HUES6 (cell line): ENCODE measurements around the gene MRPS6.

Experiments used
- H3K27ac ChIP-seq: 2 replicates; pipeline ENCODE4 v1.7.0; 2013; ENCODE audit warnings: low read depth, mild to moderate bottlenecking, low read length, inconsistent platforms
- H3K27me3 ChIP-seq: 2 replicates; pipeline ENCODE4 v1.6.1; 2013; ENCODE audit warnings: low read length; ENCODE audit not compliant: control insufficient read depth, insufficient read depth
- H3K36me3 ChIP-seq: 2 replicates; pipeline ENCODE4 v1.6.1; 2013; ENCODE audit warnings: low read length; ENCODE audit not compliant: control insufficient read depth, insufficient read depth
- H3K4me1 ChIP-seq: 2 replicates; pipeline ENCODE4 v1.6.1; 2013; ENCODE audit warnings: low read length; ENCODE audit not compliant: control insufficient read depth, insufficient read depth
- H3K4me3 ChIP-seq: 2 replicates; pipeline ENCODE4 v1.5.1; 2013; ENCODE audit warnings: low read depth, low read length
- H3K9ac ChIP-seq: one replicate; pipeline ENCODE4 v1.6.1; 2013; ENCODE audit warnings: mild to moderate bottlenecking, low read length
- H3K9me3 ChIP-seq: 2 replicates; pipeline ENCODE4 v1.6.1; 2013; ENCODE audit warnings: low read depth, low read length; ENCODE audit not compliant: control insufficient read depth, insufficient read depth

MRPS6 gene

DNA sequence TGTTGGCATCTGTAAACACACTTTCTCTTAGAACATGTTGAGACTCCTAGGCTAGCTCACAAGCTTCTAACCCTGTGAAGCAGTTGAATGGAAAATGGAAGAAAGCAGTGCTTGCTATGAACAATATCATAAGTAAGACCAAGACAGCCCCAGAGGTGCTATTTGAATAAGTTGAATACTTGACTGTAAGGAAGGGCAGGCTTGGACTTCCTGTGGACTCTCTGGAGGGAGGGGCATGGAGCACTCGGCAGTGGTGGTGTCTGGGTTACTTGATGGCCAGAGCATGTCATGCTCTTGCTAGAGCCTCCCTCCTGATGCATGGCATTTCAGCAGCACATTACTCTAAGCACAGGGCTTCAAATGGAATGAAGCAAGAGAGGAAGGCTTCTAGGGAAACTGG lies 60.0 kb downstream of the MRPS6 start:
- Histone ChIP-seq H3K27me3 (no peaks in the 10 kb centered on the region), H3K9ac (no peak overlapping the region), H3K36me3 (peaks cover 49% of the 10 kb centered on the region), H3K4me1 (peaks cover 42% of the 10 kb centered on the region), H3K9me3 (peaks cover 15% of the 10 kb centered on the region), H3K27ac (no peak overlapping the region), H3K4me3 (no peak overlapping the region)

DNA sequence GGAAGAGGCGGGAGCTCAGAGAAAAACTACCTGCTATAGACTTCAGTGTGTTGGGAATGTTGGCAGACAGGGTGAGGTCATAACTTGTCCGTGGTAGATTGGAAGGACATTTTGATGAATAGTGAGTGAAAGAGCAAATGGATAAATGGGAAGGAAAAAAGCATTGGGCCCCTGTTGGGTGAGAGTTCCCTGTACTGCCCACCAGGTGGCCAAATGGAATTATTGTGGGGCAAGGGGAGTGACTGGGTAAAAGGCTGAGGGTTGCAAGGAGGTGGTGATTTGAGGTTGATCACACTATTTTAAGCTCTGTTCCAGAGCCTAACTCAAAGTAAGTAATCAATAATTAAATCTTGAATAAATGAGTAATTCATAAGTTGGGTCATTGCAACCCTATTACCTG lies 60.4 kb downstream of the MRPS6 start:
- Histone ChIP-seq H3K4me3 (no peak overlapping the region), H3K9ac (no peak overlapping the region), H3K36me3 (peaks cover 49% of the 10 kb centered on the region), H3K9me3 (peaks cover 15% of the 10 kb centered on the region), H3K27ac (no peak overlapping the region), H3K27me3 (no peaks in the 10 kb centered on the region), H3K4me1 (peaks cover 38% of the 10 kb centered on the region)

DNA sequence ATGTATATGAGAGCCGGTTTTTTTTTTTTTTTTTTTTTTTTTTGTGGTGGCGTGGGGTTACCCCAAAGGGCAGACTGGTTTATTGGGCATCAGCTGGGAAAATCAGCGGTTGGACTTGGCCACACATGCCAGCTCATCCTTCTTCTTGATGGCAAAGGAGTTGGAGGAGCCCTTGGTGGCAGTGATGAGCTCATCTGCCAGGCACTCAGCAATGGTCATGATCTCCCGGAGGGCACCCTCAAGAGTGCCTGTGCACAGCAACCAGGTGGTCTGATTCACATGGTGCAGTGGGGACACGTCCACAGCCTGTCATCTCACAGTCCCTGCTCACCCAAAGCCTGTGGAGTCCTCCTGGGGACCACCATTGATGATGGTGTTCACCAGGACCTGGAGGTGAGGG lies 62.0 kb downstream of the MRPS6 start:
- H3K36me3 ChIP-seq: peaks cover 49% of the 10 kb centered on the region
- H3K4me1 ChIP-seq: peaks cover 25% of the 10 kb centered on the region
- no peak overlapping the region for H3K27ac ChIP-seq
- no peaks in the 10 kb centered on the region for H3K27me3 ChIP-seq
- no peak overlapping the region for H3K9ac ChIP-seq
- no peak overlapping the region for H3K4me3 ChIP-seq
- H3K9me3 ChIP-seq: peaks cover 17% of the 10 kb centered on the region

DNA sequence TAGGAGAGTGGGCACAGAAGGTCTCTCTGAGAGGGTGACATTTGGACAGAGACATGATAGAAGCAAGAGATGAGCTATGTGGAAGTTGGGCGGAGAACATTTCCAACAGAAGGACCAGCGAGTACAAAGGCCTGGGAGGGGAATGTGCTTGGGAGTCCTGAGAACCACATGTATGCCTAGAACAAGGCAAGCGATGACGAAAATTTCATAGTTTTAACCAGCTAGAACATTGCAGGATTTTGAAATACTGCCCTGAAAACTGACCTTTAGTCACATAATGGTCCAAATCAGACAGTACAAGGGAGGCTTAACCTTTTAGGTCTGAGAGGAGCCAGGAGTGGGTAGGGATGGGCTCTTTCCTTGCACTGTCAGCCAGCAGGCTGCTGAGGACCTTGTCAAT lies 68.0 kb downstream of the MRPS6 start:
- Histone ChIP-seq H3K27ac (no peak overlapping the region), H3K27me3 (no peaks in the 10 kb centered on the region), H3K9me3 (peaks cover 50% of the 10 kb centered on the region), H3K4me3 (no peak overlapping the region), H3K4me1 (no peaks in the 10 kb centered on the region), H3K9ac (no peak overlapping the region), H3K36me3 (peaks cover 59% of the 10 kb centered on the region)

DNA sequence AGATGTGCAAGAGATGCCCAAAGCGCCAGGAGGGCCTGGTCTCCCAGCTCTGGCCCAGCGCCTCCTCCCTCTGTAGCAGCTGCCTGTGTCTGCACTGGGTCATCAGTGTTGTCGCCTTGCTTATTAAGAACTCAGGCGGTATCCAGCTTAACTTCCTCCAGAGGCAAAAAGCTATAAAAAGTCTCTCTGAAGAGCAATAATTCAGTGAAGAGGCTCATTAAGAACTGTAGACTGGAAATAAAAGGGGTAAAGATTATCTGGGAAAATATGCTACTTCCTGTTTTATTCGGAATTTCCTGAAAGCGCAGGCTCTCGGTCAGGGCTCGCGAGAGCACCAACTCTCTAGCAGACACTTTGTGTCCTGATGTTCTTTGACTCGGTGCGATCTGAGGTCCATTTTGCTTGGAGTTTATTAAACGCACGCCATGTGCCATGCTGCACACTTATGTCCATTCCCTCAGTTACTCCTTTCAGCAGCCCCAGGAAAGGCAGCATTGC lies 70.4 kb downstream of the MRPS6 start:
- H3K27me3 ChIP-seq: no peaks in the 10 kb centered on the region
- peaks cover 66% of the 10 kb centered on the region for H3K36me3 ChIP-seq
- no peak overlapping the region for H3K4me3 ChIP-seq
- no peak overlapping the region for H3K27ac ChIP-seq
- peaks cover 53% of the 10 kb centered on the region for H3K9me3 ChIP-seq
- H3K9ac ChIP-seq: no peak overlapping the region
- H3K4me1 ChIP-seq: no peaks in the 10 kb centered on the region

DNA sequence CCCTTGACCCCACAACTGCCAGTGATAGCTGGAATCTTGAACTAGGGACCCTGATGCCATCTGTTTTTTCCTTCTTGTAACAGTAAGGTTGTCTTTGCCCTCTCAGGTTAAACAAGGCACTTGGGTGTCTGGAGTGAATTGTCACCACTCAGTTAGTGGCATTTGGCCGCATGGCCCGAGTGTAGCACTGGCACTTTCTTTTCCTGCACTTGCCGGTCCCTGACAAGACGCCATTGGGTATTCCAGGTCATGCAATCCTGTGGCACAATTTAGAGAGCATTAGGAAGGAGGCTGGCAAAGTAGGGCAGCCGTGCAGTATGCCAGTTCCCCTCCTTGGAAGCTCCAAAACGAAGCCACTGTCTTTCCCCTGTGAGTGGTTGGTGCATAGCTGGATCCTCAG lies 70.8 kb downstream of the MRPS6 start:
- Histone ChIP-seq H3K9me3 (peaks cover 53% of the 10 kb centered on the region), H3K36me3 (peaks cover 68% of the 10 kb centered on the region), H3K9ac (no peak overlapping the region), H3K4me1 (no peaks in the 10 kb centered on the region), H3K4me3 (no peak overlapping the region), H3K27ac (no peak overlapping the region), H3K27me3 (no peaks in the 10 kb centered on the region)

DNA sequence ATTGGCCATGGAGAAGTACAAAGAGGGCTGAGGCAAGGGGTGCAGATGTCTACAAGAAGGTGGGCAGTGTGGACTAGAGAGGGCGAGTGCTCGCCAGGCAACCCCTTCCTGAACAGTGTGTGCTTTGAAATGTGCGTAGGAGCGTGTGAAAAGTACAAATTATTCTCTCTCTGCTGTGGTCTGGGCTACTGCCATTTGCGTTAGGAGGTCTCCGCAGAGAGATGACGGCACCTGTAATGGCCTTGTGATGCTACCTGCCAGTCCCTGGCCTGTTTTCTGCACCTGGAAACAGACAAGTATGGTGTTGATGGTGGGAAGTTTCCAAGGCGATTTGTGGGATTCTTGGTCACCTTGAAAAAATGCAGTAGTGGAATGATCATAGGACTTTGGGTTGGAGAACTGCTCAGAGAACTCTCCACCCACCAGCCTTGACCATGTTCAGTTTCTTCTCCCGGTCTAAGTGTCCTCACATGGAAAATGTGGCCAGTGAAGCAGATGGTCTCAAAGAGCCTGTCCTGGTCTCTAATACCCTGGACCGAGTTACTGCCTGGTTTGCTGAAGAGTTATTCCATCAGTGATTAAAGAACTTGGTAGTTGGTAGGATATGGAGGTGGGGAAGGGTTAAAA lies 74.5 kb downstream of the MRPS6 start:
- Histone ChIP-seq H3K4me1 (no peaks in the 10 kb centered on the region), H3K4me3 (no peak overlapping the region), H3K9ac (no peak overlapping the region), H3K36me3 (peaks cover 44% of the 10 kb centered on the region), H3K27me3 (no peaks in the 10 kb centered on the region), H3K27ac (no peak overlapping the region), H3K9me3 (peaks cover 47% of the 10 kb centered on the region)

DNA sequence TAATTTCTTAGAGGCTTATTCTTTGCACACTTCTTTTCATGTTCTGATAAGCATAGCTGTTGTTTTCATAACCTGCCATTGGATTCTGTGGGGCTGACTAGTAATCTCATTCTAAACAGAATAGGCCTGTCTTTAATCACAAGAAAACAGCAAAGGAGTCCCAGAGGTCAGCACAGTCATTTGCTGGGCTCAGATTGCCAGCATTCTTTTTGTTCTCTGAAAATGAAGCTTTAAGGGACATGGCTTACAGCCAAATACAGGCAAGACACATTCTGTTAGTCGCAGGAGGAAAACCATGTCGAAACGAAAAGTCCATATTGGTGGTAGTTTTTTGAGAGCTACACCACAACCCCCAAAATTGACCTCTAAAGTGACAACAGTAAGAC lies 75.0 kb downstream of the MRPS6 start:
- H3K27me3 ChIP-seq: no peaks in the 10 kb centered on the region
- H3K9me3 ChIP-seq: peaks cover 42% of the 10 kb centered on the region
- H3K27ac ChIP-seq: no peak overlapping the region
- H3K9ac ChIP-seq: no peak overlapping the region
- no peak overlapping the region for H3K4me3 ChIP-seq
- H3K36me3 ChIP-seq: peaks cover 39% of the 10 kb centered on the region
- no peaks in the 10 kb centered on the region for H3K4me1 ChIP-seq

DNA sequence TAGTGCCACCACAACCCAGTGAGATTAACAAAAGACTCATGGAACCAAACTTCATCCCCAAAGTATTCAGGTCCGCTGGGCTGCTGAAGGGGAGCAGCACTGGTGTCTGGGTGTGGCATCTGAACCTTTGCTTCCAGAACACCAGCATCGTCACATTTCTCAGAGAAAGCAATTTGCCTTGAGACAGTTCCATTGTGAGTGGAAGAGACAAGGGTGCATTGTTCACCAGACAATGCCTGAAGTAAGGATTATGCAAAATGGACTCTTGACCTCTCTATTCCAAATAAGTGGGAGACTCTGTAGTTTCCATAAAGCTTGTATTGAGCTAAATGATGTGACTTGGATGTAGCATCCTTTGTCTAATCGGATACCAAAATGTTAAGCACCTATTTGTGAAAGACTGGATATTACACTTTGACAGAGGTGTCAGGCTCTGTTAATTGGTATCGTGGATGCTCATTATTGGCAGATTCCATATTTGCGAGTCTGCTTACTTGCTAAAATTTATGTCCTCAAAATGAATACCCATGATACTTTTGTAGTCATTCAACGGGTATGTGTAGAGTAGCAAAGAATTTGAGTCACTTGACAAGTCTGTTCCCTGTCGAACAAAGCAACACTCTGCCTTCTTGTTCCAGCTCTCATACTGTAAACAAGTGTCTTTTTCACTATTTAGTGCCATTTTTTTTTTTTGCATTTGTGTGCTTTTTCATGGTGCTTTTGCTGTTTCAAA lies 75.6 kb downstream of the MRPS6 start:
- no peak overlapping the region for H3K27ac ChIP-seq
- H3K4me1 ChIP-seq: no peaks in the 10 kb centered on the region
- H3K9ac ChIP-seq: no peak overlapping the region
- H3K27me3 ChIP-seq: no peaks in the 10 kb centered on the region
- no peak overlapping the region for H3K4me3 ChIP-seq
- peaks cover 36% of the 10 kb centered on the region for H3K9me3 ChIP-seq
- peaks cover 33% of the 10 kb centered on the region for H3K36me3 ChIP-seq

DNA sequence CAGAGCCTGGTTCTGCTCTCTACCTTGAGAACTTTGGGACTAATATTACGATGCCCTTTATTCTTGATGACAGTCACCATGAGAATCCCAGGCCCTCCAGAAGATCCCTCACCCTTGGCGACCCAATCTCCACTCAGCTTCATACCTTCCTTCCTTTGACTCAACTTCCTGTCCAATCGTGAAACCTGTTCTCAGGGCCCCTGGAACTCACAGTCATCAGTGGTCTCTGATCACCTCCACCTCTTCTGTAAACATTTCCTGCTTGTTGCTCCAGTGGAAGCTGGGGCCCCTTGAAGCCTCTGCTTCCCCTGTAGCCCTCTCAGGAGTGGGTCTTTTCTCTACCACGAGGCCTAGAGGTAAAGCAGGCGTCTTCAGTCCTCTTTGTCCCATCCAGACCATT lies 79.1 kb downstream of the MRPS6 start:
- Histone ChIP-seq H3K9ac (no peak overlapping the region), H3K4me3 (no peak overlapping the region), H3K4me1 (no peaks in the 10 kb centered on the region), H3K36me3 (peaks cover 11% of the 10 kb centered on the region), H3K27ac (no peak overlapping the region), H3K9me3 (peaks cover 11% of the 10 kb centered on the region; the same call in 1 of the 2 replicates), H3K27me3 (no peaks in the 10 kb centered on the region)

DNA sequence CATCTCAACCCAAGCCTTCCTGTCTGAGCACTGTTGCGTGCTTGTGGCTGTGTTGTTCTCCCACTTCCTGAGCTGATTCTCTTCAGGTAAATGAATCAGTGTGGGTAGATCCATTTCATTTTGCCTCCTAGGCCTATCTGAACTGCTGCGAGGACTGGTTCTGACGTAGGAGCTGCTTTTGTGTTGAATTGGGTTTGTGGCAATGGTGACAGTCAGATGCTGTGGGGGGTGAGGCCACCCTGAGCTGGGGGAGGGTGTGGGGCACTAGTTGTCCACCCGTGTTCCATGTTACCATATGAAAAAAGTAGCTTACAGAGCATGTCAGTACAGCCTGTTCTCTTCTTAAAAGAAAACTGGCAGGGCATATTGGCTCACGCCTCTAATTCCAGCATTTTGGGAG lies 81.5 kb downstream of the MRPS6 start:
- Histone ChIP-seq H3K27me3 (no peaks in the 10 kb centered on the region), H3K9me3 (peaks cover 16% of the 10 kb centered on the region), H3K4me3 (no peak overlapping the region), H3K9ac (no peak overlapping the region), H3K27ac (no peak overlapping the region), H3K4me1 (no peaks in the 10 kb centered on the region), H3K36me3 (peaks cover under 1% of the 10 kb centered on the region; the same call in 1 of the 2 replicates)
